ENCODE measurements around the gene KLHL18. TPM values are rescaled to one million over a fixed set of nuclear protein-coding genes. Genes with fewer than 3 reads are reported as not detected.
"Not testable (repeated sequence)": the region's sequence is repeated elsewhere in the genome, so short reads cannot be mapped to it uniquely, and the experiment has no call there.

The KLHL18 gene
- polyA plus RNA-seq, 1 donor: 14.9 TPM

DNA sequence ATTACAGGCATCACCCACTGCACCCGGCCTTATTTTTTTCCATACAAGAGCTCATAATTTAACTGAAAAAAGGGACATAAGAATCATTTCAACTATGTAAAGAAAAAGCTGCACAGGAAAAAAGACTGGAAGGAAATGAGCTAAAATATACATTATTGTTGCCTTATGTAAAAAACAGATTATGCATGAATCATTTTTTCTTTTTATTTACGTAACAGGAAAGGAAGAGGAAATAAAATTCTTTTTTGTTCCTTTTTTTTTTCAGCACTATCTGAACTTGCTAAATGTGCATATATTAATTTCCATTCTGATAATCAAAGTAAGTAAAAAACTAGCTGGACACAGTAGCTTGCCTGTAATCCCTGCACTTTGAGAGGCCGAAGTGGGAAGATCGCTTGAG is 12.2 kb upstream of the KLHL18 start:
- DNase-seq: no peak

- DNase-seq: no peak
These were observed 9.2 kb upstream of the KLHL18 start for GRCh38 chr3:47273564-47273963.

- DNase-seq: no peak
These were observed 8.1 kb upstream of the KLHL18 start for GRCh38 chr3:47274652-47275051.

DNA sequence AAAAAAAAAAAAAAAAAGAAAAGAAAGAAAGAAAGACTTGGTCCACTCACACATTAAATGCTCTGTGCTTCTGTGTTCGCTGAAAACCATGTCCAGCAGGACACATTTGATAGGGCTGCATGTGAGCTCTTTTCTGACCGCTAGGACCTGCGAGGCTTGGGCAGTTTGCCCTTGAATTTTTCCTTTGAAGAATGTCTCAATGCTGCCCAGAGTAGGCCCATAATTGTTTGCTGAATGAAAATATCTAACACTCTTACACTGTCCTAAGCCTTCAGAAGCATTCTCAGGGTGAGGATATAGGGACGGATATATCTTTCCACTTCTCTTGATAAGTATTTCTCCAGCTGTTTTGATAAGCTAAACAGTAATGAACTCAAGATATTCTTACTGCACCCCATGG is 6.2 kb upstream of the KLHL18 start:
- no peak for DNase-seq

- no peak for DNase-seq
These were observed 2.2 kb upstream of the KLHL18 start for GRCh38 chr3:47280519-47280918.

GRCh38 chr3:47283193-47283537 is 421 bp downstream of the KLHL18 start:
- peak; percentile 6 for DNase-seq

GRCh38 chr3:47283591-47284364 is 1.0 kb downstream of the KLHL18 start:
- DNase-seq: peak; percentile 2

DNA sequence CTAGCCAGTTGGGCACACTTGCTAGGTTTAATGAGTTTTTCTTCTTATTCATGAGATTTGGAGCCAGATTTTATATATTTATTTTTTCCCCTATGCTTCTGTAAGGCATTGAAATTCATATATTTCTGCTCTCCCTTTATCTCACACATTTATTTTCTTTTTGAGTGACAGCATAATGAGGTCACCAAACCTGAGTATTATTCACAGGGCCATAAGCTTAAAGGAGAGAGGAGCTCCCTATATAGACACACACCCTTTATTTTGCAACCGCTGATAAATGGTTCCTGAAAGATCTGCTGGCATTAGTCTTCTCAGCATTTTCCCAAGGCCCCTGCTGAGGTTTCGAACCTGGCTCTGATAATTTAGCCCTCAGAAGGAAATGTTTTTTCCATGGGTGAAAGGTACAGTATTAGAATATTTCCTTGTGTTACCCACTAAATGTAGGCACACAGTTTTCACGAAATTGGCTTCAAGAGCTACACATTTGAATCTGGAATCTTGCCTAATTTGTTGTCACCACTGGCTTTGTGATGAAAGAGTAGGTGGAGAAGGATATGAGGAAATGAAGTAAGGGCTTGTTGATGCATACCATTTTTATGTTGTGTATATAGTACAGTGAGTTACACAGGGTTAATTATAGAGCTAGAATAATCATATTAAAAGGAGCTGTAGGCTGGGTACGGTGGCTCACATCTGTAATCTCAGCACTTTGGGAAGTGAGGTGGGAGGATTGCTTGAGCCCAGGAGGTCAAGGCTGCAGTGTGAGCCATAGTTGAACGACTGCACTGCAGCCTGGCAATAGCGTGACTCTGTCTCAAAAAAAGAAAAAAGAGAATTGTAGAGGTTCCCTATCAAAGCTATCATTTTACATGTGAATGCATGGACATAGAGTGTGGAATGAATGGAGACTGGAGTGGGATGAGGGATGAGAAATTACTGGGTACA is 6.5 kb downstream of the KLHL18 start:
- DNase-seq: no peak

DNA sequence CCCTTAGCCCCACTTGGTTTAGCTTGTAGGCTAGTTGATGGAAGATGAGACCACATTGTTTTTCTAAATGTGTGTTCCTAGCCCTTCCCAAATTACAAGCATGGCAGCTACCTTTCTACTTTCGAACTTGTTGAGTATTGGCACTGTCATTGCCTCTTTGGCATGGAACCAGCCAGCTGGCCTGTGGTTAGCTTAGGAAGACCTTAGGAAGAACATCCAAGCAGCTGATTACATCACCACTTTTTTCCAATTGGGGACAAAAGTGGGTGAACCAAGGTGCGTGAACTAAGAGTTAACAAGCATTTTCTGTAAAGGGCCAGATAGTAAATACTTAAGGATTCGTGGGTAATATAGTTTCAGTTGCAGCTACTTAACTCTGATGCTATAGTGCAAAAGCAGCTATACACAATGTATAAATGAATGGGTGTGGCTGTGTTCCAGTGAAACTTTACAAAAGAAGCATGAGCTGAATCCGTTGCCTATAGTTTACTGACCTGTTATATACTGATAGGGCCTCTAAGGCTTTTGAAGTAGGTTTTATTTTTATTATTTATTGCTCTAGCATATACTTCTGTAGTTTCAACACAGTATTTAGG is 8.5 kb downstream of the KLHL18 start:
- DNase-seq: no peak

DNA sequence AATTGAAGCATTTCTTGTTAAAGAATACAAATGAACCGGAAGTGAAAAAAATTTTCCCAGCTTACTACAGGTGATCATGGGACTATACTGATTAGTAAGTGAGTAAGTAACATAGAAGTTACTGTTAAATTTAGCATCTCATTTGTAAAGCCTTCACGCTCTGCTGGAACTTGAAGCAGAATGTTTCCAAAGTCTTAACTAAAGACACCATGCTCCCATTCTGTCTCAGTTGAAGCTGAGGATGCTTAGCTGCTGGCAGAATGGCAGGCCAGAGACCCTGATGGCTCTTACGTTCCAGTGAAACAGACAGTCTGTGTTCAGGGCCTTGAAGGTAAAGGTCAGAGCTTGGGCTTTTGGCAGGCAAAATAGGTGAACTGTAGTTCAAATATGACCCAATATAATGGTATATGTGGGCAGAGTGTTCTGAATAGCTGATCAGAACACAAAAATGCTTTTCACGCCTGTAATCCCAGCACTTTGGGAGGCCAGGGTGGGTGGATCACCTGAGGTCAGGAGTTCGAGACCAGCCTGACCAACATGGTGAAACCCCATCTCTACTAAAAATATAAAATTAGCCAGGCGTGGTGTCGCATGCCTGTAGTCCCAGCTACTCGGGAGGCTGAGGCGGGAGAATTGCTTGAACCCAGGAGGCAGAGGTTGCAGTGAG is 9.1 kb downstream of the KLHL18 start:
- DNase-seq: not testable (repeated sequence)

DNA sequence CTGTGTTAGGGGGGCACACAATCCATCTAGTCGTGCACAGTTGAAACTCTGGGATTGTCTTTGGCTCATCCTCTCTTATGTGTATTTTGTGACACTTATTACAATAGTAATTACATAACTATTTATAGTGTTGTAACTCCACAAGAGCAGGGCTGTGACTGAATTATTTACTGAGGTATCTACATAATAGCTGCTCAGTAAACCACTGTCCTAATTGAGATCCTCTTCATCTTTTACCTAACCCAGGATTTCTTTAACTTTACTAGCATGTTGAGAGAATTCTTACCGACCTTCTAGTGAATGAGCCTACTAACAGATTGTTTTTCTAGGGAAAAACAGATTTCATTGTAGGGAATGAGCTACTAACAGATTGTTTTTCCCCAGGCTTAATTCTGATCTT is 11.1 kb downstream of the KLHL18 start:
- no peak for DNase-seq

GRCh38 chr3:47294392-47294791 is 11.6 kb downstream of the KLHL18 start:
- no peak for DNase-seq

GRCh38 chr3:47295322-47295721 is 12.6 kb downstream of the KLHL18 start:
- DNase-seq: no peak

GRCh38 chr3:47295976-47296375 is 13.2 kb downstream of the KLHL18 start:
- DNase-seq: no peak

GRCh38 chr3:47296562-47297302 is 14.0 kb downstream of the KLHL18 start:
- DNase-seq: no peak

- DNase-seq: no peak
These were observed 15.7 kb downstream of the KLHL18 start for GRCh38 chr3:47298439-47298838.

DNA sequence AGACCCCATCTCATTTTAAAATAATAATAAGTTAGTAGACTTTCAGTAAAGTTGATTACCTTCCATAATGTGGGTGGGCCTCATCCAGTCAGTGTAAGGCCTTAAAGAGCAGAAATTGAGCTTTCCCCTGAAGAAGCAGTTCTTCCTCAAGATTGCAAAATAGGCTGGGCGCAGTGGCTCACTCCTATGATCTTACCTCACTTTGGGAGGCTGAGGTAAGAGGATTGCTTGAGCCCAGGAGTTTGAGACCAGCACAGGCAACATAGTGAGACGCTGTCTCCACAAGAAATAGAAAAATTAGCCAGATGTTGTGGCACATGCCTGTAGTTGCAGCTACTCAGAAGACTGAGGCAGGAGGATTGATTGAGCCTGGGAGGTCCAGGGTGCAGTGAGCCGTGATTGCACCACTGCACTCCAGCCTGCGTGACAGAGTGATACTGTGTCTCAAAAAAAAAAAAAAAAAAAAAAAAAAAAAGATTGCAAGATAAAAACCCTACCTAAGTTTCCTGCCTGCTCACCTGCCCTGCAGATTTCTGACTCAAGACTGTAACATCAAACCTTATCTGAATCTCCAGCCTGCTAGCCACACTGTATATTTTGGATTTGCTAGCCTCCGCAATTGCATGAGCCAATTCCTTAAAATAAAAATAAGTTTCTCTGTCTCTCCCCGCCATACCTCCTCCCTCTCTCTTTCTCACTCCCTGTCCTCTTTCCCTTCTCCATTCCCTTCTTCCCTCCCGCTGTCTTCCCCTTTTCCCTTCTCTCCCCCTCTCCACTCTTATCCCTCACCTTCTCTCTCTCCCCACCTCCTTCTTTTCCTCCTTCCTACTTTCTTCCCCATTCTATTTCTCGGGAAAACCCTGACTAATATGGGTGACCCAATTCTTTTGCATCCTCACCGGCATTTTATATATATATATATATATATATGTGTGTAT is 16.9 kb downstream of the KLHL18 start:
- DNase-seq: no peak

DNA sequence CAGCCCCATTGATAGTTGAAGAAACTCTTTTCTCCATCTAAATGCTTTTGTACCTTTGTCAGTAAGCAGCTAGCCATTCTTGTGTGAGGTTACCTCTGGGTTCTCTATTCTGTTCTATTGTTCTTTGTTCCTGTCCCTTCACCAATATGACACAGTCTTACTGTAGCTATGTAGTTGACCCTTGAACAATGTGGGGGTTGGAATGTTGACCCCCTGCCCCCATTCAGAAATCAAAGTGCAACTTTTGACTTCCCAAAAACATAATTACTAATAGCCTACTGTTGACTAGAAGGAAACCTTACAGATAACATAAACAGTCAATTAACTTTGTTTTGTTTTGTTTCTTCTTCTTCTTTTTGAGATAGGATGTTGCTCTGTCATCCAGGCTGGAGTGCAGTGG is 18.7 kb downstream of the KLHL18 start:
- no peak for DNase-seq

DNA sequence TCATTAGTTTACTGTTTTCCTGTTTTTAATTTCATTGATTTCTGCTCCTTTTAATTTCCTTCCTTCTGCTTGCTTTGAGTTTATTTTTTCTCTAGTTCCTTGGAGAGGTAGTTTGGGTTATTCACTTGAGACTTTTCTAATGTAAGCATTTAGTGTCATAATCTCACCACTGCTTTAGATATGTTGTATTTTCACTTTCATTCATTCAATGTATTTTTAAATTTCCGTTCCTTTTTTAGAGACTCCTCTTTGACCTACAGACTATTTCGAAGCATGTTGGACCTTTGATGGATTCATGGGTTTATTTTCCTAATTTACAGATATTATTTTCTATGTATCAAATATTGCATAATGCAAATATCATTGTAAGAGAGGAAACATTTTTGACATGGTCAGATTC is 23.3 kb downstream of the KLHL18 start:
- no peak for DNase-seq

DNA sequence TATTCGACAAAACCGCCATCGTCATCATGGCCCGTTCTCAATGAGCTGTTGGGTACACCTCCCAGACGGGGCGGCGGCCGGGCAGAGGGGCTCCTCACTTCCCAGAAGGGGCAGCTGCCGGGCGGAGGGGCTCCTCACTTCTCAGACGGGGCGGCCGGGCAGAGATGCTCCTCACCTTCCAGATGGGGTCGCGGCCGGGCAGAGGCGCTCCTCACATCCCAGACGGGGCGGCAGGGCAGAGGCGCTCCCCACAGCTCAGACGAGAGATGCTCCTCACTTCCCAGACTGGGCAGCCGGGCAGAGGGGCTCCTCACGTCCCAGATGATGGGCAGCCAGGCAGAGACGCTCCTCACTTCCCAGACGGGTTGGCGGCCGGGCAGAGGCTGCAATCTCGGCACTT is 26.5 kb downstream of the KLHL18 start:
- DNase-seq: not testable (repeated sequence)

GRCh38 chr3:47310391-47310790 is 27.6 kb downstream of the KLHL18 start:
- no peak for DNase-seq

Measured in left kidney (tissue), 2 donors.